Keratinocyte (primary cell): Measurements from ENCODE around the gene C2. TPM values are rescaled to one million over a fixed set of nuclear protein-coding genes. Genes with fewer than 3 reads are reported as not detected.
A peak's percentile ranks its signal among the peaks of the same experiment; 100 is the strongest.

Experiments
- DNase-seq: peaks from one replicate; pipeline ENCODE4 v3.0.0-alpha.2; 2011; ENCODE audit warnings: low read depth, missing footprints, low spot score
- FAIRE-seq: peaks from 2 replicates; lab custom pipeline; 2011; peaks lifted over from hg19 to GRCh38; lab: Jason Lieb, UNC
- H2AFZ ChIP-seq: 2 replicates; pipeline ENCODE4 v1.6.0; 2012; ENCODE audit warnings: low read length, control low read depth, inconsistent platforms; ENCODE audit not compliant: control insufficient read depth
- H3K27ac ChIP-seq: 2 replicates; pipeline ENCODE4 v1.5.1; 2011; ENCODE audit warnings: low read length; ENCODE audit not compliant: control insufficient read depth, insufficient read depth
- H3K27me3 ChIP-seq: 3 replicates; pipeline ENCODE4 v1.6.0; 2011; ENCODE audit warnings: low read length; ENCODE audit not compliant: control insufficient read depth, insufficient read depth; ENCODE audit errors: extremely low read depth
- H3K36me3 ChIP-seq, 2 experiments: 2 replicates in 1 of 2; 3 replicates in 1 of 2; pipeline ENCODE4 v1.5.1; 2011; ENCODE audit warnings: low read length in 2 of 2, mild to moderate bottlenecking in 1 of 2; ENCODE audit not compliant: control insufficient read depth in 2 of 2, insufficient read depth in 2 of 2; ENCODE audit errors: extremely low read depth in 1 of 2
- H3K4me1 ChIP-seq: 3 replicates; pipeline ENCODE4 v1.5.1; 2011; ENCODE audit warnings: low read length; ENCODE audit not compliant: control insufficient read depth, insufficient read depth; ENCODE audit errors: extremely low read depth
- H3K4me2 ChIP-seq: 3 replicates; pipeline ENCODE4 v1.6.0; 2011; ENCODE audit warnings: low read depth, low read length; ENCODE audit not compliant: control insufficient read depth, insufficient read depth; ENCODE audit errors: extremely low read depth
- H3K4me3 ChIP-seq, 3 experiments: fragments of 200-600 bp in 1 of 3; sonication (generic) in 1 of 3; 2 replicates in 2 of 3; 3 replicates in 1 of 3; pipeline ENCODE4 v1.5.1; 2011 to 2016; ENCODE audit warnings: low read length in 3 of 3, mild to moderate bottlenecking in 3 of 3, control low read depth in 2 of 3, inconsistent platforms in 1 of 3, low read depth in 1 of 3, mixed read lengths in 1 of 3, mixed run types in 1 of 3, moderate library complexity in 1 of 3; ENCODE audit not compliant: control insufficient read depth in 2 of 3, insufficient read depth in 2 of 3; ENCODE audit errors: extremely low read depth in 1 of 3
- H3K79me2 ChIP-seq: 2 replicates; pipeline ENCODE4 v1.6.0; 2012; ENCODE audit warnings: low read length; ENCODE audit not compliant: control insufficient read depth, insufficient read depth
- H3K9ac ChIP-seq: 3 replicates; pipeline ENCODE4 v1.6.0; 2011; ENCODE audit warnings: low read length; ENCODE audit not compliant: control insufficient read depth, insufficient read depth; ENCODE audit errors: extremely low read depth
- H3K9me1 ChIP-seq: 3 replicates; pipeline ENCODE4 v1.6.0; 2011; ENCODE audit warnings: low read length; ENCODE audit not compliant: control insufficient read depth, insufficient read depth; ENCODE audit errors: extremely low read depth
- H3K9me3 ChIP-seq: 2 replicates; pipeline ENCODE4 v1.5.1; 2012; ENCODE audit warnings: low read depth, low read length; ENCODE audit not compliant: control insufficient read depth
- H4K20me1 ChIP-seq: 3 replicates; pipeline ENCODE4 v1.6.0; 2011; ENCODE audit warnings: low read length; ENCODE audit not compliant: control insufficient read depth, insufficient read depth; ENCODE audit errors: extremely low read depth
- EZH2 ChIP-seq: IDR thresholded peaks from one replicate; pipeline ENCODE4 v1.6.1; 2012; ENCODE audit warnings: inconsistent platforms, mild to moderate bottlenecking, low read length, moderate library complexity
- dilution Hi-C: fragments of 300-500 bp; cut with MboI; formaldehyde crosslinking; loops from one replicate; pipeline ENCODE4 v1.7.0; 2020; ENCODE audit warnings: low sequenced_read_pairs; ENCODE audit not compliant: extremely low pct_ligation_motif_present
- polyA plus RNA-seq, 5 experiments: library from polyadenylated mRNA; depleted of rRNA in 3 of 5; stranded (reverse) in 3 of 5; stranded (forward) in 1 of 5; unstranded in 1 of 5; fragments of >200 nt; gene quantifications; 1 replicate in 1 of 5; 2 replicates in 3 of 5; 3 replicates in 1 of 5; pipeline versions ENCODE4 v1.2.1 to v1.2.3, GENCODE V29; 2011 to 2012; ENCODE audit warnings: missing spikeins in 2 of 5, low read depth in 1 of 5, low replicate concordance in 1 of 5
- TF ChIP-seq, protein P1 (sequence below), 3 experiments: IDR thresholded peaks in 1 of 3; conservative IDR thresholded peaks in 1 of 3; optimal IDR thresholded peaks in 1 of 3; 2 replicates in 2 of 3; 3 replicates in 1 of 3; pipeline versions ENCODE3 to v1.5.1; 2011; ENCODE audit warnings: low read length in 3 of 3, mild to moderate bottlenecking in 3 of 3, moderate library complexity in 2 of 3, control low read depth in 1 of 3, inconsistent platforms in 1 of 3; ENCODE audit not compliant: insufficient read depth in 2 of 3; ENCODE audit errors: extremely low read depth in 1 of 3

Gene C2
- polyA plus RNA-seq, 1 donor (not counting 4 experiments of a cell fraction or from before 2014, with no cell fraction given), result not detected

DNA sequence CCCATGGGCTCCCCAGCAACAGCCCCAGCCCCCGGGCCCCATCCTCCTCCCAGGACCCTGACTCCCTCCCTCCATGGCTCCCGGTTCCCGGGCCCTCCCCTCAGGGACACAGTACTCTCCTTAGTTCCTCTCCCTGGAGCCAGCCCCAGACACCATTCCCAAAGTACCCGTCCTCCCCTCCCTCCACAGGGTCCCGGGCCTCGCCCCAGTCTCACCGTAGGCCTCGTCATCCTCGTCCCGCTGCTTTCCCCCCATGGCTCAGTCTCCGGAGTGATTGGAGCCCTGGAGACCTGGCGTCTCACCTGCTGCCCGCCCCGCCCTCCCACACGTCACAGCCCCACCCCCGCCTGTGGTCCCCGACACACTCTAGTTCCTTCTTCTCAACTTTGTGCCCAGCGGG, 48.8 kb upstream of the C2 start, which contains the start of gene SLC44A4:
TSS of gene SLC44A4 (minus strand) at position 272 of the 400 bp plus-strand sequence. CDS start at position 255, 17 bp downstream.
- Histone ChIP-seq H4K20me1 (no peaks in the 10 kb centered on the region), H3K36me3 (peaks cover 9 to 17% of the 10 kb centered on the region in 2 experiments), H3K9me1 (no peaks in the 10 kb centered on the region), H3K79me2 (no peaks in the 10 kb centered on the region), H3K4me2 (peak within 1 kb of the TSS; percentile 73), H3K27ac (peak within 1 kb of the TSS; percentile 49), H2AFZ (no peak within 1 kb of the TSS), H3K27me3 (no peaks in the 10 kb centered on the region), H3K9me3 (no peaks in the 10 kb centered on the region), H3K4me3 (peak within 1 kb of the TSS in 1 of 3 experiments; percentile 62), H3K9ac (peak within 1 kb of the TSS; percentile 33), H3K4me1 (peaks cover 4% of the 10 kb centered on the region)
- FAIRE-seq (no peak), DNase-seq (no peak)
- dilution Hi-C loops, result no loop called here
- TF ChIP-seq, protein P1, sequence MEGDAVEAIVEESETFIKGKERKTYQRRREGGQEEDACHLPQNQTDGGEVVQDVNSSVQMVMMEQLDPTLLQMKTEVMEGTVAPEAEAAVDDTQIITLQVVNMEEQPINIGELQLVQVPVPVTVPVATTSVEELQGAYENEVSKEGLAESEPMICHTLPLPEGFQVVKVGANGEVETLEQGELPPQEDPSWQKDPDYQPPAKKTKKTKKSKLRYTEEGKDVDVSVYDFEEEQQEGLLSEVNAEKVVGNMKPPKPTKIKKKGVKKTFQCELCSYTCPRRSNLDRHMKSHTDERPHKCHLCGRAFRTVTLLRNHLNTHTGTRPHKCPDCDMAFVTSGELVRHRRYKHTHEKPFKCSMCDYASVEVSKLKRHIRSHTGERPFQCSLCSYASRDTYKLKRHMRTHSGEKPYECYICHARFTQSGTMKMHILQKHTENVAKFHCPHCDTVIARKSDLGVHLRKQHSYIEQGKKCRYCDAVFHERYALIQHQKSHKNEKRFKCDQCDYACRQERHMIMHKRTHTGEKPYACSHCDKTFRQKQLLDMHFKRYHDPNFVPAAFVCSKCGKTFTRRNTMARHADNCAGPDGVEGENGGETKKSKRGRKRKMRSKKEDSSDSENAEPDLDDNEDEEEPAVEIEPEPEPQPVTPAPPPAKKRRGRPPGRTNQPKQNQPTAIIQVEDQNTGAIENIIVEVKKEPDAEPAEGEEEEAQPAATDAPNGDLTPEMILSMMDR (optimal IDR thresholded peaks at IDR 0.05 in 1 of 3, IDR thresholded peaks at IDR 0.05 in 1 of 3, conservative IDR thresholded peaks at IDR 0.05 in 1 of 3; ENCODE audit: extremely low read depth in 1 of 3, insufficient read depth in 2 of 3, low read length in 3 of 3), result no peak
- no peak for TF ChIP-seq EZH2

DNA sequence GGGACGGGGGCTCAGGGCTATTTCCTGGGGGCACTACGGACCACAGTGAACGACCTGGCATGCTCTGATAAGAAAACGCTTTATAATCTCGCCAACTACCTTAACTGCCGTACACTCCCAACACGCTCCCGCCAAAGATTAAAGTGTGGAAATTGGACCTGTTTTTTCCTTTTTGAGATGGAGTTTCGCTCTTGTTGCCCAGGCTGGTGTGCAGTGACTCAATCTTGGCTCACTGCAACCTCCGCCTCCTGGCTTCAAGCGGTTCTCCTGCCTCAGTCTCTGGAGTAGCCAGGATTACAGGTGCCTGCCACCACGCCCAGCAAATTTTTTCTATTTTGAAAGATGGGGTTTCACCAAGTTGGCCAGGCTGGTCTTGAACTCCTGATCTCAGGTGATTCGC, 48.4 kb upstream of the C2 start:
- Histone ChIP-seq H3K9me3 (no peaks in the 10 kb centered on the region), H3K9ac (peak overlapping the region; percentile 33), H3K27ac (peak overlapping the region; percentile 49), H3K4me3 (peak overlapping the region in 1 of 3 experiments; percentile 62), H4K20me1 (no peaks in the 10 kb centered on the region), H3K9me1 (no peaks in the 10 kb centered on the region), H3K4me1 (peaks cover 4% of the 10 kb centered on the region), H3K79me2 (no peaks in the 10 kb centered on the region), H3K27me3 (no peaks in the 10 kb centered on the region), H3K36me3 (peaks cover 9 to 17% of the 10 kb centered on the region in 2 experiments), H3K4me2 (peak overlapping the region; percentile 73), H2AFZ (no peak overlapping the region)
- dilution Hi-C loops, result no loop called here
- DNase-seq, result no peak
- FAIRE-seq, result no peak
- TF ChIP-seq, protein P1 (optimal IDR thresholded peaks at IDR 0.05 in 1 of 3, IDR thresholded peaks at IDR 0.05 in 1 of 3, conservative IDR thresholded peaks at IDR 0.05 in 1 of 3; ENCODE audit: extremely low read depth in 1 of 3, insufficient read depth in 2 of 3, low read length in 3 of 3), result no peak
- TF ChIP-seq EZH2, result no peak
